HG03432 (cell line): Measurements from ENCODE around the gene RALY.

ENCODE experiments used
- ATAC-seq: cut with Tn5 transposase; IDR thresholded peaks from one replicate; pipeline ENCODE4 v1.9.1; 2021; ENCODE audit warnings: mild to moderate bottlenecking, moderate library complexity; ENCODE audit not compliant: unreplicated experiment

RALY gene

GRCh38 chr20:34100576-34100975 lies 106.9 kb downstream of the RALY start:
- no peak for ATAC-seq

DNA sequence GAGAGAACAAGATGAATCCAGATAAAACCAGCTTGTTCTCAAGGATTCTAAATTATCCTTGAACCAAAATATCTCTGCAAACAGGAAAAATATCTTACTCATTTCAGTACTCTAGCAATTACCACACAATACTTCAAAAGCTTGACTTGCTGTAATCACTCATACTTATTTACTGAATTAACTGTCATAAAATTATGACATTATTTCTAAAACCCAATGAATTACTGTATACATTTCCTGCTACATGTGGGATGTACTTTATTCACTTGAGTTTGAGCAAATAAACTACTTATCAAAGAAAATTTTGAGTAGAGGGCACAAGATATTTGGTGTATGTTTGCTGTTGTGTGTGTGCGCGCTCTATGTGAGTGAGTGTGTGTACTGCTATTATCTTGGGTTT lies 108.6 kb downstream of the RALY start:
- no peak for ATAC-seq

DNA sequence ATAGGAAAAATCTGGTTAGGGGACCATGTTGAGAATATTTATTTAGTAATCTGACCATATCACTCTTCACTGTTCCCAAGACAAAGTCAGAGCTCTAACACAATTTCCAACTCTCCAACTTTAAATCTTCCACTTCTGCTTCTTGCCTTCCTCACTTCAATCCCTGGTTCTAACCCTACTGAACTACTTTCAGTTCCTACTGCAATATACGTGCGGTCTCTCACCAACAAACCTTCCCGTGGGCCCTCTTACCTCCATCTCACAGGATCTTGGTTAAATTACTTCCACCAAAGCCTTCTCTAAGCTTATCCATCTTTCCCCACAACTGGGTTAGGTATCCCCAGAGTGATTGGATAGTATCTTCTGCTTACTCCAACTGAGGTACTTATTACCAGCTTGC lies 110.3 kb downstream of the RALY start:
- ATAC-seq, result no peak

- no peak for ATAC-seq
Observed at GRCh38 chr20:34105978-34106675, 112.4 kb downstream of the RALY start.

- ATAC-seq, result no peak
Observed at GRCh38 chr20:34108616-34109174, 115.0 kb downstream of the RALY start.

- no peak for ATAC-seq
Observed at GRCh38 chr20:34109442-34109841, 115.7 kb downstream of the RALY start.

DNA sequence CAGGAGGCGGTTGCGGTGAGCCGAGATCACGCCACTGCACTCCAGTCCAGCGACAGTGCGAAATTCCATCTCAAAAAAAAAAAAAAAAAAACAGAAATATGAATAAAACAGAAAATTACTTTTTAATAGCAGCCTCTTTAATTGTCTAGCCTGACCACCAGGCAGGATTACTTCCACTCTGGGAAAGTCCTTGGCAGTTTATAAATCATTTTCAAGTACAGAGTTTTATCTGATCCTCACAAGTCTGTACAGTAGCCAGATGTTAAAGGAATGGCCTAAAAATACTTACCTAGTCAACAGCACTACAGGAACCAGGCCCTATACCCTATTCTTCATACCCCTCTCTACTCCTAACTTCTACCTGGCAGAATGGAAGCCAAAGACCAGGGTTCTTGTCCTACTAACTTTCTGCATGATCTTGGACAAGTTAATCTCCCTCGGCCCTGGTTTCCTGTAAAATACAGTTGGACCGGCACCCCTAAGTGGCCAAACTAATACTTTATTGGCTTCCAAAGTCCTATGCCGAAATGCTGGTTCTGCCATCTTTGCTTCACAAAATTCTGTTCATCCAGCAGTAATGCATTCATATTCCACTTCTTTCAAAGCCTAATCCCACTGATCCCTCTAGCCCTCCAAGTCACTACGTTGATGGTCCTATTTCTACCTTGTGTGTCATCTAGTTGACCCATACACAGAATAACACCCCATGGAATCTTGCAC lies 116.5 kb downstream of the RALY start:
- ATAC-seq, result no peak

GRCh38 chr20:34110745-34111641 lies 117.3 kb downstream of the RALY start:
- ATAC-seq, result no peak

GRCh38 chr20:34111702-34112599 lies 118.2 kb downstream of the RALY start, which contains the start of gene EIF2S2:
Gene EIF2S2, minus strand, starts transcription at chr20:34112243. Its CDS starts 133 bp downstream, at chr20:34112110.
- ATAC-seq, result peak; percentile 88

- peak; percentile 5 for ATAC-seq
Observed at GRCh38 chr20:34112600-34113101, 118.9 kb downstream of the RALY start.

DNA sequence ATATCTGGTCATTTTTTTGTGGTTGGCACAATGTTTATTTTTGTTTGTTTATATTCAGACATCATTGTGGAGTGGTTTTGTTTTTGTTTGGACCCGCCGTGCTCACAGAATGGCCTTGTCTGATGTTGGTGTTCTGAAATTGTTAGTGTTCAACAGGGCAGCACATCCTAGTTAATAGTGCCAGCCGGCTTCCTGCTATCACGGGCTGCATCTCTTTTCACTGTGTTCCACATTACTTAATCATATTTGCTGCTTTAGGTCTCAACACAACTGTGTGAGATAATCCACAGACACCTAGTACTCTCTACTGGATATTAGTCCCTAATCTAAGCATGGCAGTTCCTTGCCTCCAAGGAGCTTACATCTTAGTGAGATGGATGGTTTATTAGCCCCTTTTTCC lies 121.1 kb downstream of the RALY start:
- ATAC-seq, result no peak

DNA sequence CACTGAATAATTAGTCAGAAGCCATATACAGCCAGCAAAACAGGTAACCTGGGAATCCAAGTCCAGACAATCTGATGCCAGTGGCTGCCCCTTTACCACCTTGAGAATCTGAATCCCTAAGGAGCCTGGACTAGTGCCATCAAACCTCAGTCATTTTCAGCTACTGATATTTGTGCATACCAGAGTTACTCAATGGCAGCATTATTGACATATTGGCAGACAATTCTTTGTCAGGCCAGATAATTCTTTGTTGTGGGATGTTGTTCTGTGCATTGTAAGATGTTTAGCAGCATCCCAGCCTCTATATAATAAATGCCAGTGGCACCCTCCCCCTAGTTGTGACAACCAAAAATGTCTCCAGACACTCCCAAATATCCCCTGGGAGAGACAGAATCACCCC lies 121.5 kb downstream of the RALY start:
- ATAC-seq, result no peak

GRCh38 chr20:34120213-34120612 lies 126.5 kb downstream of the RALY start:
- ATAC-seq, result no peak

DNA sequence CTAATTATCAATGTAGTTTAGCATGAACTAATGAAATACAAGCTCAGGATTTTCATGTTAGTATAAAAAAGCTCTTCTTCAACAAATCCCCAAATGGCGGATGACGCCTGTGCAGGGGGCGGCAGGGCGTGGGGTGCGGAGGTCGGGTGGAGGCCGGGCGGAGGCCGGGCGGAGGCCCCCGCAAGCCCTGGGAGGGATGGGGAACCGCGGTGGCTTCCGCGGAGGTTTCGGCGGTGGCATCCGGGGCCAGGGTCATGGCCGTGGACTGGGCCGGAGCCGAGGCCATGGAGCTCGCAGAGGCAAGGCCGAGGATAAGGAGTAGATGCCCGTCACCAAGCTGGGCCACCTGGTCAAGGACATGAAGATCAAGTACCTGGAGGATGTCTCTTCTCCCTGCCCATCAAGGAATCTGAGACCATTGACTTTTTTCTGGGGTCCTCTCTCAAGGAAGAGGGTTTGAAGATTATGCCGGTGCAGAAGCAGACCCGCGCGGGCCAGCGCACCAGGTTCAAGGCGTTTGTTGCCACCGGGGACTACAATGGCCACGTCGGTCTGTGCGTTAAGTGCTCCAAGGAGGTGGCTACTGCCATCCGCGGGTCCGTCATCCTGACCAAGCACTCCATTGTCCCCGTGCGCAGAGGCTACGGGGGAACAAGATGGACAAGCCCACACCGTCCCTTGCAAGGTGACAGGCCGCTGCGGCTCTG lies 128.7 kb downstream of the RALY start:
- ATAC-seq, result no peak

DNA sequence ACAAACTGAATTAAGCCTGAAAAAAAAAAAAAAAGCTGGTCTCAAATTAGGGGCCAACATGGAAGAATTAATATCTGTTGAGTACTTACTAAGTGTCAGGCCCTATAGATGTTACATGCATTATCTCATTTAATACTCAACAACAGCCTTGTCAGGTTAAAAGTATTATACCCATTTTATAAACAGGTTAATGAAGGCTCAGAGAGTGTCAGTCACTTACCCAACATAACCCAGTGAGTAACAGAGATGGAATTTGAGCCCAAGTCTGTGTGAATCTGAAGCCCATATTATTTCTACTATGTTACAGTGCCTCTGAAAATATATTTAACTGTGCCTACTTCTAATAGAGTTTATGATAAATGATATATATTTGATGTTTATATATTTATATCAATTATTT lies 129.6 kb downstream of the RALY start:
- no peak for ATAC-seq

DNA sequence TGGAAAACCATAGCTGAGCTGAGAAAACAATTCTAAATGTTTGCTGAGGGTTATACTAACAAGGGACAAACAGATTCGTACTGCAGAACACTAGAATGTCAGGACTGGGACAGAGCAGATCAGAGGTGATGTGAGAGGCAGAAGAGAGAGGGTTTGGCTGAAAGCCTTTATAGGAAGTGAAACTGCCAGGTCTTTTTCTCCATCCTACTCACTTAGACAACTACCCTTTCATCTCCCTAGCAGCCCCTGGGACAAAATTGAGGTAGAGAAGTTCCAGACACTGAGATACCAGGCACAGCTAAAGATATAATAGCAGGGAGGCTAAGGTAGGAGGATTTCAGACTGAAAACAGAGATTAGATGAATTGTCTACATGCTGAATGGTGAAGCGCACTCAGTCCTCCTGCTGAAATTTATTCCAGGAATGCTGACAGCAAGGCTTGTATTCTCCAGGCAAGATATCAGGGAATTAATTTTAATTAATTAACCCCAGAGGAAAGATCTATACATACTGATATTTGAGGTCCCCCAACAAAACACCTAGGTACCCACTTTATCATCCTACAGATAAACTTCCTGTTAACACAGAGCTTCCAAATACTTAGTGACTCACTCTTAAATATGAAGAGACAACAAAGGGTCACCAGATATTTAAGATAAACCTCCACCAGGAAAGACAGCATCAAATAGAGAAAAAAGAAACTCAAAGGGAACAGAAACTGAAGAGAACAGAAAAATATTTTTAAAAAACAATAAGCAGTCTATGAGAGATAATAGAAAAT lies 130.9 kb downstream of the RALY start:
- ATAC-seq, result no peak

DNA sequence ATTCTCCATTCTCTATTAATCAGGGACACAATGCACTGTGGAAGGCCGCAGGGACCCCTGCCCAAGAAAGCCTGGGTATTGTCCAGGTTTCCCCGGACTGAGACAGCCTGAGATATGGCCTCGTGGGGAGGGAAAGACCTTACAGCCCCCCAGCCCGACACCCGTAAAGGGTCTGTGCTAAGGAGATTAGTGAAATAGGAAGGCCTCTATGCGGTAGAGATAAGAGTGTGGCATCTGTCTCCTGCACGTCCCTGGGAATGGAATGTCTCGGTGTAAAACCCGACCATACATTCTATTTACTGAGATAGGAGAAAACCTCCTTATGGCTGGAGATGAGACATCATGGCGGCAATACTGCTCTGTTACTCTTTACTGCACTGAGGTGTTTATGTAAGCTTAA lies 134.1 kb downstream of the RALY start:
- ATAC-seq, result no peak

DNA sequence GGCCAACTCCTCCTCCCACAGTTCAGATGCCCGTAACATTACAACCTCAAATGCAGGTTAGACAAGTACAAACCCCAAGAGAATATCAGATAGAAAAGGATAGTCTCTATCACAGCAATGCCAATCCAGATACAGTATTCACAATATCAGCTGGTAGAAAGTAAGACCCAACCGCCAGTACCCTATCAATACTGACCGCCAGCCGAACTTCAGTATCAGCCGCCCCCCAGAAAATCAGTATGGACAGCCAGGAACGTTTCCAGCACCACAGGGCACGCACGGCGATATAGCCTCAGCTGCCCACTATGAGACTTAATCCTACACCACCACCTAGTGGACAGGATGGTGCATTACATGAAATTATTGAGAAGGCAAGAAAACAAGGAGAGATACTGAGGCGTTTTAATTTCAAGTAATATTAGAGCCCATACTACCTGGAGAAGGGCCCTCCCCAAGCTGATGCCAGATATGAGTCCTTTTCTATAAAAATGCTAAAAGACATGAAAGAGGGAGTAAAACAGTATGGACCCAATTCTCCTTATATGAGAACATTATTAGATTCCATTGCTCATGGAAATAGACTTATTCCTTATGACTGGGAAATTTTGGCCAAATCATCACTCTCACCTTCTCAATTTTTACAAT lies 135.9 kb downstream of the RALY start:
- no peak for ATAC-seq
